Measurements from ENCODE around the gene TMEM214.

Gene TMEM214

DNA sequence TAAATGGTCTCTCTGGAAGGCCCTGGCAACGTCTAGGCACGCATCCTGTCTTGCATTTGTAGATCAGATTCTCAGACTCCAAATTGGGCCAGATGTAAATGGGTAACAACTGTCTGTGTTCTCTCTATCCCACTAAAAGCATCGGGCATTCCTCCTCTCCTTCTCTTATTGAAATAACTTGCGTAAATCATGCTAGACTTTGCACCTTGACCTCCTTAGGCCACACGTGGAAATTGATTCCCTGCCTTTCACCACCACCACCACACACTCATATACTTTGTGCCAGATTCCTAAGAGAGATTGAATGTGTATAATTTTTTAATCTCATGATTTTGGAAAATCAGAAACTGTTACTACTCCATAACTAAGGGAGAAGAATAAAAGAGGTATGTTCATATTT, 41.0 kb upstream of the TMEM214 start:
- H3K27ac ChIP-seq (ENCODE audit: low read depth, low read length, poor library complexity, severe bottlenecking), result no peak overlapping the region
- no peaks in the 10 kb centered on the region for H3K4me1 ChIP-seq (ENCODE audit: insufficient read depth, low read length, severe bottlenecking)
- H3K4me2 ChIP-seq (ENCODE audit: low read length), result no peak overlapping the region
- no peaks in the 10 kb centered on the region for H3K79me2 ChIP-seq (ENCODE audit: insufficient read depth, low read length)
- H3K9me3 ChIP-seq (ENCODE audit: low read length), result no peaks in the 10 kb centered on the region
- 0 out of 2 replicates have a peak, but pooled peaks cover 4% of the 10 kb centered on the region for H3K27me3 ChIP-seq (ENCODE audit: insufficient read depth, low read length)
- no peaks in the 10 kb centered on the region for H3F3A ChIP-seq (ENCODE audit: insufficient read depth, low read length)
- no peak overlapping the region for H3K4me3 ChIP-seq (ENCODE audit: low read depth, low read length, poor library complexity, severe bottlenecking)
- H2AFZ ChIP-seq (ENCODE audit: low read length), result no peak overlapping the region
- H3K9ac ChIP-seq (ENCODE audit: low read length), result no peak overlapping the region
- H3K9me2 ChIP-seq (ENCODE audit: low read depth, low read length), result no peaks in the 10 kb centered on the region
- H4K20me1 ChIP-seq (ENCODE audit: insufficient read depth, low read length), result no peaks in the 10 kb centered on the region
- TF ChIP-seq, protein P1, sequence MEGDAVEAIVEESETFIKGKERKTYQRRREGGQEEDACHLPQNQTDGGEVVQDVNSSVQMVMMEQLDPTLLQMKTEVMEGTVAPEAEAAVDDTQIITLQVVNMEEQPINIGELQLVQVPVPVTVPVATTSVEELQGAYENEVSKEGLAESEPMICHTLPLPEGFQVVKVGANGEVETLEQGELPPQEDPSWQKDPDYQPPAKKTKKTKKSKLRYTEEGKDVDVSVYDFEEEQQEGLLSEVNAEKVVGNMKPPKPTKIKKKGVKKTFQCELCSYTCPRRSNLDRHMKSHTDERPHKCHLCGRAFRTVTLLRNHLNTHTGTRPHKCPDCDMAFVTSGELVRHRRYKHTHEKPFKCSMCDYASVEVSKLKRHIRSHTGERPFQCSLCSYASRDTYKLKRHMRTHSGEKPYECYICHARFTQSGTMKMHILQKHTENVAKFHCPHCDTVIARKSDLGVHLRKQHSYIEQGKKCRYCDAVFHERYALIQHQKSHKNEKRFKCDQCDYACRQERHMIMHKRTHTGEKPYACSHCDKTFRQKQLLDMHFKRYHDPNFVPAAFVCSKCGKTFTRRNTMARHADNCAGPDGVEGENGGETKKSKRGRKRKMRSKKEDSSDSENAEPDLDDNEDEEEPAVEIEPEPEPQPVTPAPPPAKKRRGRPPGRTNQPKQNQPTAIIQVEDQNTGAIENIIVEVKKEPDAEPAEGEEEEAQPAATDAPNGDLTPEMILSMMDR (IDR thresholded peaks at IDR 0.05; ENCODE audit: low read length), result no peak
- no peak for TF ChIP-seq EZH2 (IDR thresholded peaks at IDR 0.05; ENCODE audit: borderline replicate concordance, low read length)
- H3K36me3 ChIP-seq (ENCODE audit: insufficient read depth, low read length), result no peaks in the 10 kb centered on the region

DNA sequence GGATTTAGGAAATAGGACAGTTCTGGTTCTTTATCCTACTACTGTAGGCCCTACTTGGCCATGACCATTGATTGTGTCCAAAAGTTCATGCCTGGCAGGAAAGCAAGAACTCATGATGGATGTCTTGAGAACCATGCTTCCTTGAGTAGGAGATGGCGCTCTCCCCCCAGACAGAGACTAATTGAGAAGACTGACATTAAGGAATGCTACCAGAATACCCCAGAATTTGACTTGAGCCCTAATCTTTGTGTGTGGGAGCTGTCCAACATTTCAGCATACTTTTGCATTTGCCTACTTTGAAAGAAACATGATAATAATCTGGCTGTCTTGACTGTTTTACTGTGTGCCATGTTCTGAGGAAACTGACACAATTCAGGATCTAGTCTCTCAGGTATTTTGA, 39.0 kb upstream of the TMEM214 start:
- no peak overlapping the region for H3K9ac ChIP-seq (ENCODE audit: low read length)
- H3K27me3 ChIP-seq (ENCODE audit: insufficient read depth, low read length), result 0 out of 2 replicates have a peak, but pooled peaks cover 4% of the 10 kb centered on the region
- H2AFZ ChIP-seq (ENCODE audit: low read length), result no peak overlapping the region
- H3K4me3 ChIP-seq (ENCODE audit: low read depth, low read length, poor library complexity, severe bottlenecking), result no peak overlapping the region
- TF ChIP-seq EZH2 (IDR thresholded peaks at IDR 0.05; ENCODE audit: borderline replicate concordance, low read length), result no peak
- TF ChIP-seq, protein P1 (IDR thresholded peaks at IDR 0.05; ENCODE audit: low read length), result no peak
- H3K79me2 ChIP-seq (ENCODE audit: insufficient read depth, low read length), result no peaks in the 10 kb centered on the region
- H3K36me3 ChIP-seq (ENCODE audit: insufficient read depth, low read length), result no peaks in the 10 kb centered on the region
- no peak overlapping the region for H3K4me2 ChIP-seq (ENCODE audit: low read length)
- no peaks in the 10 kb centered on the region for H3F3A ChIP-seq (ENCODE audit: insufficient read depth, low read length)
- no peaks in the 10 kb centered on the region for H4K20me1 ChIP-seq (ENCODE audit: insufficient read depth, low read length)
- no peaks in the 10 kb centered on the region for H3K9me3 ChIP-seq (ENCODE audit: low read length)
- H3K4me1 ChIP-seq (ENCODE audit: insufficient read depth, low read length, severe bottlenecking), result no peaks in the 10 kb centered on the region
- H3K27ac ChIP-seq (ENCODE audit: low read depth, low read length, poor library complexity, severe bottlenecking), result no peak overlapping the region
- H3K9me2 ChIP-seq (ENCODE audit: low read depth, low read length), result no peaks in the 10 kb centered on the region

DNA sequence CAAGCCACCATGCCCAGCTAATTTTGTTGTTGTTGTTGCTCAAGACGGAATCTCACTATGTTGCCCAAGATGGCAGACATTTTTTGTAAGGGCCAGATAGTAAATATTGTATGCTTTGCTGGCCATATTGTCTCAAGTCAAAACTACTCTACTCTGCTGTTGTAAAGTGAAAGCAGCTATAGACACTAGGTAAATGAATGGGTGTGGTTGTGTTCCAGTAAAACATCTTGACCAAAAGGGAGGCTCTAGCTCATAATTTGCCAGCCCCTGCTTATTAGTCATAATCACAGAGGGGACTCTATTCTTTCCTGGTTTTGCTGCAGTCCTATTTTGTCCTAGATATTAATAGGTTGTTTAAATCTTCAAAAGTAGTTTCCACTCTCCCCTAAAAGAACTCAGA, 37.8 kb upstream of the TMEM214 start:
- no peak for TF ChIP-seq EZH2 (IDR thresholded peaks at IDR 0.05; ENCODE audit: borderline replicate concordance, low read length)
- TF ChIP-seq, protein P1 (IDR thresholded peaks at IDR 0.05; ENCODE audit: low read length), result no peak
- Histone ChIP-seq H3K4me2 (ENCODE audit: low read length) (no peak overlapping the region), H3K36me3 (ENCODE audit: insufficient read depth, low read length) (no peaks in the 10 kb centered on the region), H4K20me1 (ENCODE audit: insufficient read depth, low read length) (no peaks in the 10 kb centered on the region), H3F3A (ENCODE audit: insufficient read depth, low read length) (no peaks in the 10 kb centered on the region), H3K9ac (ENCODE audit: low read length) (no peak overlapping the region), H3K4me3 (ENCODE audit: low read depth, low read length, poor library complexity, severe bottlenecking) (no peak overlapping the region), H3K79me2 (ENCODE audit: insufficient read depth, low read length) (no peaks in the 10 kb centered on the region), H2AFZ (ENCODE audit: low read length) (no peak overlapping the region), H3K9me3 (ENCODE audit: low read length) (no peaks in the 10 kb centered on the region), H3K4me1 (ENCODE audit: insufficient read depth, low read length, severe bottlenecking) (no peaks in the 10 kb centered on the region), H3K9me2 (ENCODE audit: low read depth, low read length) (no peaks in the 10 kb centered on the region), H3K27me3 (ENCODE audit: insufficient read depth, low read length) (0 out of 2 replicates have a peak, but pooled peaks cover 4% of the 10 kb centered on the region), H3K27ac (ENCODE audit: low read depth, low read length, poor library complexity, severe bottlenecking) (no peak overlapping the region)

Measured in OCI-LY1 (cell line).